Activated naive CD8-positive, alpha-beta T cell (primary cell): ENCODE results near the gene ALB.

Source experiments
- H3K27ac Mint-ChIP-seq: one replicate; pipeline ENCODE4 v1.8.0; 2021; ENCODE audit warnings: mixed read lengths
- H3K27me3 Mint-ChIP-seq: one replicate; pipeline ENCODE4 v1.8.0; 2021; ENCODE audit warnings: mixed read lengths
- H3K36me3 Mint-ChIP-seq: one replicate; pipeline ENCODE4 v1.8.0; 2021; ENCODE audit warnings: mixed read lengths
- H3K4me1 Mint-ChIP-seq: one replicate; pipeline ENCODE4 v1.8.0; 2021; ENCODE audit warnings: low read depth, mixed read lengths
- H3K4me3 Mint-ChIP-seq: one replicate; pipeline ENCODE4 v1.8.0; 2021; ENCODE audit warnings: mild to moderate bottlenecking, mixed read lengths
- H3K9me3 Mint-ChIP-seq: one replicate; pipeline ENCODE4 v1.8.0; 2021; ENCODE audit warnings: low read depth, mixed read lengths

The ALB gene

DNA sequence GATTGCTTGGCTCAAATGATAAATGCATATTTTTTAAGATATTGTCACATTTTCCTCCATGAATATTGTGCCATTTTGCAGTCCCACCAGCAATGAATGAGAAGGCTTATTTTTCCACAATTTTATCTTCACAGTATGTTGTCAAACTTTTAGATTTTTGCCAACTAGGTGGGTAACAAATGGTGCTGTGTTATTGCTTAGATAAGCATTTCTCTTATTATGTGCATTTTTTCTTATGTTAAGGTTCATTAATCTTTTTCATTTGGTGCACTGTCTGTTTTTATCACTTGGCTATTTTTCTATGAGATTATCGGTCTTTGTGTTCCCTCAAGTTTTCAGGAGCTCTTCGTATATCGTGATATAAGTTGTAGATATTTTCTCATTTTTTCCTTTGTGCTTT lies 64.1 kb downstream of the ALB start:
- Mint-ChIP-seq H3K9me3 (peaks cover 9% of the 10 kb centered on the region), H3K4me1 (no peaks in the 10 kb centered on the region), H3K27me3 (peaks cover 5% of the 10 kb centered on the region), H3K4me3 (no peak overlapping the region), H3K27ac (no peak overlapping the region), H3K36me3 (no peaks in the 10 kb centered on the region)

- no peak overlapping the region for H3K27ac Mint-ChIP-seq
- no peaks in the 10 kb centered on the region for H3K36me3 Mint-ChIP-seq
- H3K27me3 Mint-ChIP-seq: peaks cover 5% of the 10 kb centered on the region
- no peak overlapping the region for H3K4me3 Mint-ChIP-seq
- H3K4me1 Mint-ChIP-seq: no peaks in the 10 kb centered on the region
- peaks cover 13% of the 10 kb centered on the region for H3K9me3 Mint-ChIP-seq
These were observed 66.6 kb downstream of the ALB start for GRCh38 chr4:73470728-73471127.
